Right hindlimb (tissue), 1 donor: ENCODE data around the gene AHRR.
"Not testable (repeated sequence)": the region's sequence is repeated elsewhere in the genome, so short reads cannot be mapped to it uniquely, and the experiment has no call there.

Source experiments
- DNase-seq: peaks from one replicate; pipeline ENCODE4 v3.0.0-alpha.2; 2018

AHRR gene

GRCh38 chr5:368183-369084 is 46.9 kb downstream of the AHRR start:
- peak; percentile 50 for DNase-seq

- peak; percentile 15 for DNase-seq
Observed at GRCh38 chr5:369151-369868, 47.8 kb downstream of the AHRR start.

- DNase-seq, result not testable (repeated sequence)
Observed at GRCh38 chr5:369869-370236, 48.3 kb downstream of the AHRR start.

- peak; percentile 15 for DNase-seq
Observed at GRCh38 chr5:370311-370958, 48.9 kb downstream of the AHRR start.

- peak; percentile 16 for DNase-seq
Observed at GRCh38 chr5:370959-371810, 49.7 kb downstream of the AHRR start.

GRCh38 chr5:371811-372555 is 50.5 kb downstream of the AHRR start:
- peak; percentile 9 for DNase-seq

- peak; percentile 15 for DNase-seq
Observed at GRCh38 chr5:372556-372995, 51.1 kb downstream of the AHRR start.

- peak; percentile 39 for DNase-seq
Observed at GRCh38 chr5:372996-373709, 51.6 kb downstream of the AHRR start.

GRCh38 chr5:373710-374602 is 52.4 kb downstream of the AHRR start:
- peak; percentile 61 for DNase-seq

- peak; percentile 6 for DNase-seq
Observed at GRCh38 chr5:374631-375335, 53.3 kb downstream of the AHRR start.

- peak; percentile 15 for DNase-seq
Observed at GRCh38 chr5:375336-375920, 53.9 kb downstream of the AHRR start.

GRCh38 chr5:375921-376798 is 54.6 kb downstream of the AHRR start:
- peak; percentile 12 for DNase-seq

GRCh38 chr5:376799-377325 is 55.3 kb downstream of the AHRR start:
- peak; percentile 9 for DNase-seq

GRCh38 chr5:377326-377981 is 55.9 kb downstream of the AHRR start:
- DNase-seq, result peak; percentile 7

- peak; percentile 3 for DNase-seq
Observed at GRCh38 chr5:378301-378891, 56.9 kb downstream of the AHRR start.

- DNase-seq, result peak; percentile 13
Observed at GRCh38 chr5:378976-379742, 57.6 kb downstream of the AHRR start.
